Right lobe of liver (tissue), 6 donors: ENCODE results near the gene GPR3. TPM values are rescaled to one million over a fixed set of nuclear protein-coding genes. Genes with fewer than 3 reads are reported as not detected.

ENCODE experiments used
- ATAC-seq, 4 donors: fragments of 200-7000 bp; cut with Tn5 transposase; one replicate each; pipeline ENCODE4 v1.9.1; 2020; ENCODE audit warnings: mild to moderate bottlenecking in 4 of 4, moderate library complexity in 4 of 4
- DNase-seq, 3 donors: peaks; one replicate each; pipeline ENCODE4 v3.0.0-alpha.2; 2020
- H3K27ac ChIP-seq, 3 donors: fragments of 200-600 bp; one replicate each; pipeline ENCODE4 v1.8.0; 2022
- H3K27me3 ChIP-seq, 2 donors: fragments of 200-600 bp; one replicate each; pipeline ENCODE4 v1.8.0; 2022
- H3K36me3 ChIP-seq, 4 donors: fragments of 200-600 bp; sonication (generic) in 1 of 4; one replicate each; pipeline versions ENCODE4 v1.5.1 to v1.8.0; 2017 to 2022; ENCODE audit warnings: control low read depth in 1 of 4
- H3K4me1 ChIP-seq, 4 donors: fragments of 200-600 bp; sonication (generic) in 1 of 4; one replicate each; pipeline versions ENCODE4 v1.5.1 to v1.8.0; 2017 to 2022; ENCODE audit warnings: control low read depth in 1 of 4
- H3K4me3 ChIP-seq, 3 donors: fragments of 200-600 bp; one replicate each; pipeline ENCODE4 v1.8.0; 2022
- H3K9me3 ChIP-seq, 4 donors: fragments of 200-600 bp; sonication (generic) in 1 of 4; one replicate each; pipeline versions ENCODE4 v1.5.1 to v1.8.0; 2017 to 2022; ENCODE audit warnings: control low read depth in 1 of 4
- POLR2A ChIP-seq: fragments of 450-650 bp; IDR thresholded peaks from one replicate; pipeline ENCODE4 v1.6.1; 2017; ENCODE audit warnings: antibody characterized with exemption, mild to moderate bottlenecking
- WGBS: methylation state at CpG from one replicate; pipeline ENCODE4 v1.1.6; 2018; ENCODE audit warnings: low coverage, low lambda C conversion rate; ENCODE audit not compliant: insufficient coverage; ENCODE audit errors: missing lambda C conversion rate; 5-methylcytosine and 5-hydroxymethylcytosine counted together
- intact Hi-C, 2 donors: fragments of 100-400 bp; cut with DNase I; formaldehyde crosslinking; loops; one replicate each; pipeline versions ENCODE4 v1.11.2 to v1.14.1; 2022
- total RNA-seq, 6 experiments: library from RNA; depleted of rRNA in 2 of 6; stranded (reverse); fragments of >200 nt in 2 of 6; fragmentation: NEBNext Ultra II Directional in 3 of 6; extraction: Animal tissue kit (Norgen Biotek cat#: 25700) in 3 of 6; gene quantifications; one replicate each; pipeline versions ENCODE4 v1.1.0 to v1.2.4, GENCODE V29; 2016 to 2023
- TF ChIP-seq, protein P1 (sequence below), 4 donors: fragments of 200-600 bp in 3 of 4; fragments of 450-650 bp in 1 of 4; IDR thresholded peaks; one replicate each; pipeline versions ENCODE4 v1.5.1 to v1.8.0; 2016 to 2022; ENCODE audit warnings: antibody characterized with exemption in 4 of 4, mild to moderate bottlenecking in 2 of 4
- donor health status: DM: no; HTN: yes; CAD: no.
- donor health status: DM: no; HTN: no; CAD: no.
- donor health status: DM: no; HTN: no; CAD: no.
- donor health status: DM: no; HTN: yes; CAD: no.
- donor health status: DM: no; HTN: yes; CAD: no.

GPR3 gene
- total RNA-seq, 6 experiments from 2014 or later = 0.19 to 0.43 TPM; not detected in 4

DNA sequence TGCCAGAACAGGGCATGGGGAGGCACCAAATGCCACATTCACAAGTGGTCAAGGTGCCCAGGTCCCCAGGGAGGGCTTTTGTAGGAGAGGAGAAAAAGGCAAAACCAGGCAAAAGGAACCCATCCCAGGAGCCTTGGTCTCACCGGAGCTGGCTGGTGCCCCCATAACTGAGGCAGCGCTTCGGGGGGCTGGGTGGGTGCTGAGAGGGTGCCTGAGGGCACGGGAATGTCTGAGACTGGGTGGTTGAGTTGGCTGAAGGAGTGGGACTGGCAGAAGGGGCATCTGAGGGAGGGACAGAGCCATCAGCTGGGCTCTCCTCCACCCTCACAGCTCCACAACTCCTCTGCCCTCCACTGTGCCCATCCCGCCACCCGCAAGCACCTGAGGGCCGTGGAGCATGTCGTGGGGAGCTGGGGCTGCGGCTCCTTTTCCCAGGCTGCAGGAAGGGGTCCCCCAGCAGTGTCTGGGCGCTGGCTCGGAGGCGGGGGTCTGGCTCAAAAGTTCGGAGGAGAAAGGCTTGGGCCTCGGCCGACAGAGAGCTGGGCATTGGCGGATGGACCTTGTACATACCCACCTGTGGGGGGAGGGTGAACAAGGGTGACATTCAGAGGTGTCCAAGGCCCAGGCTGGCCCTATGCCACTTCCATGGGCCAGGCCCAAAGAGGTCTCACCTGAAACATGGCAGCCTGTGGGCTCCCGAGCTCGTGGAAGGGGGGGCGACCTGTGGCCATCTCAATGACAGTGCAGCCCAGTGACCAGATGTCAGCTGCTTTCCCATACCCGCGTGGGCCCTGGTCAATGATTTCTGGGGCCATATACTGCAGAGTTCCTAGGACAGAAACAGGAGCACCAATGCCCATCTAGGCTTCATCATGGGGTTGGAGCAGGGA, 34.1 kb upstream of the GPR3 start:
- DNase-seq = no peak
- TF ChIP-seq, protein P1, sequence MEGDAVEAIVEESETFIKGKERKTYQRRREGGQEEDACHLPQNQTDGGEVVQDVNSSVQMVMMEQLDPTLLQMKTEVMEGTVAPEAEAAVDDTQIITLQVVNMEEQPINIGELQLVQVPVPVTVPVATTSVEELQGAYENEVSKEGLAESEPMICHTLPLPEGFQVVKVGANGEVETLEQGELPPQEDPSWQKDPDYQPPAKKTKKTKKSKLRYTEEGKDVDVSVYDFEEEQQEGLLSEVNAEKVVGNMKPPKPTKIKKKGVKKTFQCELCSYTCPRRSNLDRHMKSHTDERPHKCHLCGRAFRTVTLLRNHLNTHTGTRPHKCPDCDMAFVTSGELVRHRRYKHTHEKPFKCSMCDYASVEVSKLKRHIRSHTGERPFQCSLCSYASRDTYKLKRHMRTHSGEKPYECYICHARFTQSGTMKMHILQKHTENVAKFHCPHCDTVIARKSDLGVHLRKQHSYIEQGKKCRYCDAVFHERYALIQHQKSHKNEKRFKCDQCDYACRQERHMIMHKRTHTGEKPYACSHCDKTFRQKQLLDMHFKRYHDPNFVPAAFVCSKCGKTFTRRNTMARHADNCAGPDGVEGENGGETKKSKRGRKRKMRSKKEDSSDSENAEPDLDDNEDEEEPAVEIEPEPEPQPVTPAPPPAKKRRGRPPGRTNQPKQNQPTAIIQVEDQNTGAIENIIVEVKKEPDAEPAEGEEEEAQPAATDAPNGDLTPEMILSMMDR (IDR thresholded peaks at IDR 0.05) = no peak
- intact Hi-C loops = loop anchor here in 1 of 2 donors (5.0 kb wide), 1 partner anchor 34 kb away; the partner anchor contains the start of gene GPR3
- Histone ChIP-seq H3K4me3 (no peak overlapping the region), H3K27ac (no peak overlapping the region), H3K4me1 (peaks cover 0 to 8% (median 2%) of the 10 kb centered on the region in 4 donors), H3K36me3 (peaks cover 0 to 2% (median 0%) of the 10 kb centered on the region in 4 donors), H3K9me3 (no peaks in the 10 kb centered on the region), H3K27me3 (no peaks in the 10 kb centered on the region)
- no CpG with 5 or more reads among the region's 21 CpGs for WGBS
- ATAC-seq = no peak

DNA sequence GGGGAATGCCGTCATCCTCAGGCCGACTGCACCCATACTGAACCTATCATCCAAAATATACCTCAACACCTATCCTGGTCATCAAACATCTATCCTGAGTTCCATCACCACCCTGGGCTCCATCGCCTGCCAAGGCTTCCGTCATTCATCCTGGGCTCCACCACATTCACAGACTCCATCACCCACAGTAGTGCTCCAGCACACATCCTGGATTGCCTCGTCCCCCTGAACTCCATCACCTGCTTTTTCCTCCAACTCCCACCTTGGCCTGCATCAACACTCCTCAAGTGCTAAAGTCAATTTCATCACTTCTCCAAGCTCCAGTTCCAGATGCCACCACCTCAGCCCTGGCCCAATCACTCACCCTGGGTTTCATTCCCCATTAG, 33.5 kb upstream of the GPR3 start:
- DNase-seq (no peak), ATAC-seq (no peak)
- no peaks in the 10 kb centered on the region for H3K9me3 ChIP-seq
- H3K27me3 ChIP-seq = no peaks in the 10 kb centered on the region
- H3K4me3 ChIP-seq = no peak overlapping the region
- intact Hi-C loops = loop anchor here in 1 of 2 donors (5.0 kb wide), 1 partner anchor 33 kb away; the partner anchor contains the start of gene GPR3
- H3K36me3 ChIP-seq = peaks cover 0 to 2% (median 0%) of the 10 kb centered on the region in 4 donors
- WGBS = 100% methylated on average over 1 of the region's 5 CpGs
- H3K4me1 ChIP-seq = peaks cover 0 to 8% (median 2%) of the 10 kb centered on the region in 4 donors
- no peak overlapping the region for H3K27ac ChIP-seq
- no peak for TF ChIP-seq POLR2A
- TF ChIP-seq, protein P1 (IDR thresholded peaks at IDR 0.05) = no peak

DNA sequence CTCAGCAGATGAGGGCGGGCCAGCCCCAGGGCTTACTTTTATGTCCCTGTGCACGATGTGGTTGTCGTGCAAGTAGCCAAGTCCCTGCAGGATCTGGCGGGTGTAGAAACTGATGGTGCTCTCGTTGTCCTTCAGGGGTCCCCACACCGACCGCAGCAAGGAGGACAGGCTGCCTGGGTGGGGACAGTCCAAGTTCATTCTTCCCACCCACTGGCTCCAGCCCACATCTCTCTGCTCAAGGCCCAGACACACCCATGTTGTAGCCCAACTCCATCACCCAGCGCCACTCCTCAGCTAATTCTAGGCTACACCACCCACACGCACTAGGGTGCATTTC, 32.6 kb upstream of the GPR3 start:
- TF ChIP-seq, protein P1 (IDR thresholded peaks at IDR 0.05) = no peak
- TF ChIP-seq POLR2A = no peak

DNA sequence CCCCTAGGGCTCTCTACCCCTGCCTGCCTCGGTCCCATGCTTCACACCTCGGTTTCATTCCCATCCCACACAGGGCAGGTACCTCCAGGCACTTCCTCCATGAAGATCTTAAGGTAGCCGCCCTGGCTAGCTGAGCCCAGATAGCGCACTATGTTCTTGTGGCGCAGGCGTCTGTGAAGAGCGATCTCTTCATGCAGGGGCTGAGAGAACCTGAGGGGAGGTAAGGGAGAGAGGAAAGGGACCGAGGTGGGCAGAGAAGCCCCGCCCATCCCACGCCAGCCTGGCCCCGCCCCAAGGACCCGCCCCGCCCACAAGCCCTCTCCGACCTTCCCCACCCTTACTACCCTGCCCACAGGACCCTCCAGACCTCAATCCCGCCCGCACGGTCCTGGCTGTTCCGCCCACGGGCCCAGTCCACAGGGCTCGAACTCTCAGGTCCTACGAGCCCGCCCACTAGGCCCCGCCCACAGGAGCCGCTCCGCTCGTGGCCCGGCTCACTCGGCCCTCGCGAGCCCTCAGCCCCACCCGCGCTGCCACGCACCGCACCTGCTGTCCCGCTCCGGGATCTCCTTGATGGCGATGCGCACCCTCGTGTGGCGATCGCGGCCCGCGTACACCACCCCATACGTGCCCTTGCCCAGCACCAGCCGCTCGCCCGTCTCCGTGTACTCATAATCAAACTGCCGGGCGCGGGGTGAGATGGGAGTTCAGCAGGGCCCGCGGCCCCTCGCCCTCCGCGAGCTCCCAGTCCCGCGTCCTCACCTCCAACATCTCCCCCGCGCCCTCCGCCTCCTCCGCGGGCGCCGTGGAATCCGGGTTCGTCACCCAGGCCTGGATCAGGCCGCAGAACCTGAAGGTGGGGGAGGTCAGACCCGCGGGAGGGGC, 32.0 kb upstream of the GPR3 start:
- WGBS = 29% methylated on average over 18 of the region's 71 CpGs
- H3K27ac ChIP-seq = no peak overlapping the region
- no peaks in the 10 kb centered on the region for H3K9me3 ChIP-seq
- peaks cover 0 to 12% (median 4%) of the 10 kb centered on the region in 4 donors for H3K4me1 ChIP-seq
- TF ChIP-seq POLR2A = no peak
- TF ChIP-seq, protein P1 (IDR thresholded peaks at IDR 0.05) = no peak
- ATAC-seq (peak in 1 of 4 donors; percentile 42), DNase-seq (no peak)
- H3K36me3 ChIP-seq = peaks cover 0 to 2% (median 0%) of the 10 kb centered on the region in 4 donors
- intact Hi-C loops = no loop called here
- H3K4me3 ChIP-seq = peak overlapping the region in 1 of 3 donors; percentile 37
- H3K27me3 ChIP-seq = no peaks in the 10 kb centered on the region

More for the DNA sequence above, 32.6 kb upstream of the GPR3 start:
- H3K27me3 ChIP-seq = no peaks in the 10 kb centered on the region
- peaks cover 0 to 2% (median 0%) of the 10 kb centered on the region in 4 donors for H3K36me3 ChIP-seq
- H3K27ac ChIP-seq = no peak overlapping the region
- H3K4me1 ChIP-seq = peaks cover 0 to 8% (median 3%) of the 10 kb centered on the region in 4 donors
- no peak for ATAC-seq
- intact Hi-C loops = loop anchor here in 1 of 2 donors (5.0 kb wide), 1 partner anchor 33 kb away; the partner anchor contains the start of gene GPR3
- H3K4me3 ChIP-seq = no peak overlapping the region
- no peaks in the 10 kb centered on the region for H3K9me3 ChIP-seq
- no peak for DNase-seq
- 60% methylated on average over 8 of the region's 9 CpGs for WGBS
